Measurements from ENCODE around the gene ARHGEF17.

ARHGEF17 gene

GRCh38 chr11:73314117-73314961 lies 6.3 kb downstream of the ARHGEF17 start:
- no peak for DNase-seq (ENCODE audit: low read depth)

GRCh38 chr11:73315293-73316020 lies 7.4 kb downstream of the ARHGEF17 start:
- DNase-seq (ENCODE audit: low read depth), result no peak

- no peak for DNase-seq (ENCODE audit: low read depth)
These were observed 8.3 kb downstream of the ARHGEF17 start for GRCh38 chr11:73316422-73316821.

- DNase-seq (ENCODE audit: low read depth), result no peak
These were observed 9.3 kb downstream of the ARHGEF17 start for GRCh38 chr11:73317373-73317772.

- no peak for DNase-seq (ENCODE audit: low read depth)
These were observed 9.7 kb downstream of the ARHGEF17 start for GRCh38 chr11:73317803-73318202.

- DNase-seq (ENCODE audit: low read depth), result no peak
These were observed 10.5 kb downstream of the ARHGEF17 start for GRCh38 chr11:73318501-73319011.

- DNase-seq (ENCODE audit: low read depth), result no peak
These were observed 12.9 kb downstream of the ARHGEF17 start for GRCh38 chr11:73320763-73321603.

GRCh38 chr11:73321604-73322381 lies 13.7 kb downstream of the ARHGEF17 start:
- DNase-seq (ENCODE audit: low read depth), result no peak

- DNase-seq (ENCODE audit: low read depth), result no peak
These were observed 14.6 kb downstream of the ARHGEF17 start for GRCh38 chr11:73322382-73323306.

GRCh38 chr11:73323464-73323863 lies 15.4 kb downstream of the ARHGEF17 start:
- DNase-seq (ENCODE audit: low read depth), result no peak

GRCh38 chr11:73324116-73324515 lies 16.0 kb downstream of the ARHGEF17 start:
- DNase-seq (ENCODE audit: low read depth), result no peak

GRCh38 chr11:73324665-73325035 lies 16.6 kb downstream of the ARHGEF17 start:
- DNase-seq (ENCODE audit: low read depth), result no peak

- no peak for DNase-seq (ENCODE audit: low read depth)
These were observed 17.2 kb downstream of the ARHGEF17 start for GRCh38 chr11:73325036-73325981.

- DNase-seq (ENCODE audit: low read depth), result no peak
These were observed 19.1 kb downstream of the ARHGEF17 start for GRCh38 chr11:73326929-73327811.

GRCh38 chr11:73327812-73328364 lies 19.8 kb downstream of the ARHGEF17 start:
- no peak for DNase-seq (ENCODE audit: low read depth)

- no peak for DNase-seq (ENCODE audit: low read depth)
These were observed 22.6 kb downstream of the ARHGEF17 start for GRCh38 chr11:73330569-73331093.

- no peak for DNase-seq (ENCODE audit: low read depth)
These were observed 23.3 kb downstream of the ARHGEF17 start for GRCh38 chr11:73331138-73331916.

All from stimulated activated CD4-positive, alpha-beta T cell treated with anti-CD3 and anti-CD28 coated beads, Interleukin-2, amount 100 ng/mL, for 4 hours (primary cell).